ENCODE results near the gene SEMA5B. TPM values are rescaled to one million over a fixed set of nuclear protein-coding genes. Genes with fewer than 3 reads are reported as not detected.

SEMA5B gene
- total and polyA plus RNA-seq, 2 of the 4 experiments (the other 2 are of a cell fraction) = not detected

DNA sequence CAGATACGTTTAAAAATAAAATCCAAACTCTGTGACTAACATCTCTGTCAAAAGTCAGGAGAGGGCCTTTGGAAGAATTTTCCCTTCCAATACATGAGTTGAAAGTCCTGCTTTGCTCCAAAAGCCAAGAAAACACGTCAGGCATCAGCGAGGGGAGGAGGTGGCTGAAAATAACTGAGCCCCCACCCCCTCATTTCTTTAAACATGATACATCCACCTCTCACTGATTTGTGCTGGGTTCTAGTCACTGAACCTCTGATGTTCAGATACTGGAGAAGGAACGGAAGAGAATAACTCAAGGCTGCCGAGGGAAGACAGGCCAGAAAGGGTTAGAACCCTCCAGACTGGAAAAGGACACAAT is 9.4 kb upstream of the SEMA5B start:
- no peak overlapping the region for H2BK5ac ChIP-seq (ENCODE audit: low read depth, low read length, poor library complexity, severe bottlenecking)
- dilution Hi-C loops (cut with HindIII; ENCODE audit: low sequenced_read_pairs, unreplicated experiment) (no loop called here), in situ Hi-C loops (cut with MboI; ENCODE audit: low sequenced_read_pairs) (no loop called here), intact Hi-C loops (cut with micrococcal nuclease) (no loop called here)
- H3K27ac ChIP-seq (ENCODE audit: insufficient read depth, low read length) = no peak overlapping the region
- no peak overlapping the region for H3K4me3 ChIP-seq (ENCODE audit: insufficient read depth, low read depth, low read length)
- no peak overlapping the region for H2AK5ac ChIP-seq (ENCODE audit: low read depth, low read length)
- H3K4me1 ChIP-seq (ENCODE audit: control insufficient read depth, insufficient read depth, low read length) = no peaks in the 10 kb centered on the region; the same call in 1 of the 2 replicates
- no peak overlapping the region for H2AFZ ChIP-seq (replicated peaks; ENCODE audit: low read length, poor library complexity)
- CTCF ChIA-PET = interaction anchor here (0.6 to 0.8 kb wide), 2 partner anchors 9 to 57 kb away, joined by 3 to 5 read pairs; partner anchors contain the start of gene SEMA5B
- H2BK120ac ChIP-seq (ENCODE audit: low read depth, low read length) = no peak overlapping the region
- H4K5ac ChIP-seq (ENCODE audit: low read depth, low read length) = no peak overlapping the region
- no peaks in the 10 kb centered on the region for H3K36me3 ChIP-seq (ENCODE audit: control insufficient read depth, insufficient read depth, low read length)
- H3K18ac ChIP-seq (ENCODE audit: low read depth, low read length) = no peak overlapping the region
- no peak overlapping the region for H4K91ac ChIP-seq (ENCODE audit: insufficient read depth, low read depth, low read length)
- no peaks in the 10 kb centered on the region for H4K20me1 ChIP-seq (ENCODE audit: insufficient read depth, low read length)
- H2BK20ac ChIP-seq (ENCODE audit: low read depth, low read length) = no peak overlapping the region
- H3K79me1 ChIP-seq (ENCODE audit: low read depth in 1 of 2, low read length in 2 of 2) = no peaks in the 10 kb centered on the region
- TF ChIP-seq SMC3 (IDR thresholded peaks at IDR 0.05; ENCODE audit: low read depth, low read length) = no peak
- TF ChIP-seq CHD1 (IDR thresholded peaks at IDR 0.05; ENCODE audit: low read depth, low read length) = no peak
- TF ChIP-seq MAZ (IDR thresholded peaks at IDR 0.05; ENCODE audit: borderline replicate concordance, low read depth, low read length) = no peak
- TF ChIP-seq CEBPB (IDR thresholded peaks at IDR 0.05; ENCODE audit: low read depth, low read length) = no peak
- no peak for TF ChIP-seq MXI1 (IDR thresholded peaks at IDR 0.05; ENCODE audit: borderline replicate concordance, low read depth, low read length)
- no peak for TF ChIP-seq USF2 (IDR thresholded peaks at IDR 0.05; ENCODE audit: low read depth, low read length)
- TF ChIP-seq FOS (IDR thresholded peaks at IDR 0.05; ENCODE audit: low read depth, low read length) = no peak
- BruUV-seq (replicated peaks) = no TSS peak
- no peak overlapping the region for H3K4me2 ChIP-seq (ENCODE audit: low read depth, low read length)
- H3K9ac ChIP-seq (ENCODE audit: low read depth, low read length) = no peak overlapping the region
- H3K9me3 ChIP-seq (ENCODE audit: control insufficient read depth, insufficient read depth, low read length) = no peaks in the 10 kb centered on the region
- H4K8ac ChIP-seq (ENCODE audit: low read depth in 2 of 2, low read length in 2 of 2) = no peak overlapping the region
- H2AK9ac ChIP-seq (replicated peaks; ENCODE audit: low read depth, low read length, poor library complexity) = no peak overlapping the region
- H3K56ac ChIP-seq (ENCODE audit: extremely low read depth, insufficient read depth, low read length) = no peak overlapping the region
- peaks cover 76% of the 10 kb centered on the region for H3K27me3 ChIP-seq (ENCODE audit: control insufficient read depth, insufficient read depth, low read length)
- no peak for DNase-seq
- H3K4ac ChIP-seq (ENCODE audit: low read depth, low read length) = no peak overlapping the region
- no peak overlapping the region for H2BK15ac ChIP-seq (ENCODE audit: low read depth, low read length)
- no peak overlapping the region for H3K23ac ChIP-seq (ENCODE audit: low read depth, low read length)
- POLR2A ChIA-PET (ENCODE audit: unreplicated experiment) = no interaction called here
- H3K9me1 ChIP-seq (ENCODE audit: insufficient read depth, low read length) = 0 out of 2 replicates have a peak, but pooled peaks cover 2% of the 10 kb centered on the region
- ATAC-seq (ENCODE audit: low read depth) = no peak
- H3K14ac ChIP-seq (replicated peaks; ENCODE audit: low read depth, low read length) = no peak overlapping the region
- WGBS, 2 experiments (ENCODE audit: extremely low coverage in 2 of 2, insufficient read length in 1 of 2) = no CpG with 5 or more reads among the region's 5 CpGs

Data from IMR-90 (cell line).